Measurements from ENCODE around the gene NR6A1. TPM values are rescaled to one million over a fixed set of nuclear protein-coding genes. Genes with fewer than 3 reads are reported as not detected.

Gene NR6A1
- total RNA-seq, 1 donor = 1.2 TPM

DNA sequence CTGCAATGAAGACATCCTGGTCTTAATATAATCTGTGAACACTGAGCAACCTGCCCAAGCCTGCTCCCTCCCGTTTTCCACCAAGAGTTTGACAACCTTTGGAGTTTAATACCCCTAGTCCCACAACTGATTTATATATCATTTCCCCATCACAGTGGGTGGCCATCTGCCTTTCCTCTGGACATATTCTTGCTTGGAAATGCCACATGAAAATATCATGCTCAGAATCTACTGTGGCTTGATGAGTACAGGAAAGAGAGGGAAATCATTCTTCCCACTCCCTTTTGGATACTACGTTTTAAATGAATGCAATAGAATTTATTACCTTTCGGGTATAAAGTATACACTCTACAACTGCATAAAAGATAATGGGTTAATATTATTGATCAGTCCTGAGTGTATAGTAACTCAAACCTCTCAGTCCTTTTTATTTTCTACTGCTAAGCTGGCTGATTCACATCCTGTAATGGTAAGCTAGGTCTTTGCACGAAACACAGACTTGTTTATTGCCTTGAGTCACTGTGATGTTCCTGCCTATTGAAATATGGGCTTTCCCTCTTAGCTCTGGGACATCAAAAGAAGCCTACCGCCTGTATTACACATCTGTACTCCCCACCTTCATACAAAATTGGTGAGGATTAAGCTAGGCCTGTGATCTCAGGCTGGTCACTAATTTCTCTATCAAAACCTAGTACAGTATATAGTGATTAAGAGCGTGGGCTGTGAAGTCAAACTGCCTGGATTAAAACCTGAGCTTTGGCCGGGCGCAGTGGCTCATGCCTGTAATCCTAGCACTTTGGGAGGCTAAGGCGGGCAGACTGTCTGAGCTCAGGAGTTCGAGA is 196.4 kb downstream of the NR6A1 start:
- no peak for TF ChIP-seq CTCF (IDR thresholded peaks at IDR 0.05; ENCODE audit: insufficient read depth, low read length)
- peak; percentile 22 for DNase-seq (ENCODE audit: low read depth)
- no peak overlapping the region for H3K4me3 ChIP-seq (ENCODE audit: low read depth, low read length)

DNA sequence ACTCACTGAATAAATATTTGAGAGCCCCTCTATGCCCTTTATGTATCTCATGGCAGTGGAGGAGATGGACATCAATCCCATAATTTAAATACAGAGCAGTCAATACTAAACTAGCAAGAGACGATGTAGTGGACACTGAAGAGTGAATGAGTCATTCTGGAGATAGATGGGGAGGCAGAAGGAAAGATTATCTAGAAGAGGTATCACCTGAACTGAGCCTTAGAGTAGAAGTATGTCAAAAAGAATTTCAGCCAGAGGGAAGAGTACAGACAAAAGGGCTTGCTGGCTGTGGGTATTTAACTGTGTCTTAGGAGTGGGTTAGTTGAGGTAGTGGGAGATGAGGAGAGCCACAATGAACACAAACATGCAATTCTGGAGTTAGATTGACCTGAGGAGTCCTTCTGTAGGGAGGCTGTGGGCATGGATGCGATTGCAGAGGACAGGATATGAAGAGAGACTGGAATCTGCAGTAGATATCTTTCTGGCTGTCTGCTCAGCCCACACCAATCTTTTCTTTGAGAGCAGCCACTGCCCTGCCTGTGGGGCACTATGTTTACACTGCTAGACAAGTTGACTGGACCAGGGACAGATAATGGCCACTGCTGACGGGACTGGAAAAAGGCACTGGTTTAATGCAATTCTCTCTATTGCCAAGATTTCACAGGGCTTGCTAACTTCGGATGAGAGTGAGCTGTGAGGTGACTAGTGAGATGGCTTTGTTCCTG is 200.0 kb downstream of the NR6A1 start:
- DNase-seq (ENCODE audit: low read depth) = no peak
- H3K4me3 ChIP-seq (ENCODE audit: low read depth, low read length) = no peak overlapping the region
- no peak for TF ChIP-seq CTCF (IDR thresholded peaks at IDR 0.05; ENCODE audit: insufficient read depth, low read length)

DNA sequence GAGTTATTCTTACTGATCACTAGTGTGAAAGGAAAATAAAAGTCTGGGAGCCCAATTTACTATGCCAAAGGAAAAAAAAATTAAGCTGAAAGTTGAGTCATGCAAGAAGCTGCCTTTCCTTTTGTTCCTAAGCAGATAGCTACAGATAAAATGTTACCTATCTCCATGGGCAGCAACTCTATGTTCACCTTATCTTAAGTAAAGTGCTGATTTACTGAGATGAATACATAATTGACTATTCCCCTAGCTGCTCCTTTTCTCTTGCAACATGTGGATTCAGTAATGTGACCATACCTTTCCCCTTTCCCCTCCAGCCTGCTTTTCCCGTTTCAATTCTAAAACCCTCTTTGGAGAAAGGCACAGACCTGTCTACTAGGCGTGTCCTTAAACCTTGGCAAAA is 201.2 kb downstream of the NR6A1 start:
- no peak overlapping the region for H3K4me3 ChIP-seq (ENCODE audit: low read depth, low read length)
- no peak for DNase-seq (ENCODE audit: low read depth)
- no peak for TF ChIP-seq CTCF (IDR thresholded peaks at IDR 0.05; ENCODE audit: insufficient read depth, low read length)

GRCh38 chr9:124567362-124567761 is 203.7 kb downstream of the NR6A1 start:
- DNase-seq (ENCODE audit: low read depth) = no peak
- no peak overlapping the region for H3K4me3 ChIP-seq (ENCODE audit: low read depth, low read length)

GRCh38 chr9:124562328-124562727 is 208.8 kb downstream of the NR6A1 start:
- no peak for TF ChIP-seq CTCF (IDR thresholded peaks at IDR 0.05; ENCODE audit: insufficient read depth, low read length)
- no peak for DNase-seq (ENCODE audit: low read depth)
- H3K4me3 ChIP-seq (ENCODE audit: low read depth, low read length) = no peak overlapping the region

More at GRCh38 chr9:124567362-124567761, 203.7 kb downstream of the NR6A1 start:
- no peak for TF ChIP-seq CTCF (IDR thresholded peaks at IDR 0.05; ENCODE audit: insufficient read depth, low read length)

- H3K4me3 ChIP-seq (ENCODE audit: low read depth, low read length) = no peak overlapping the region
- no peak for TF ChIP-seq CTCF (IDR thresholded peaks at IDR 0.05; ENCODE audit: insufficient read depth, low read length)
- no peak for DNase-seq (ENCODE audit: low read depth)
Observed at GRCh38 chr9:124559871-124560270, 211.2 kb downstream of the NR6A1 start.

Measured in fibroblast of the aortic adventitia (primary cell).